DMS79 treated with DMSO at 0.1 percent for 48 hours (cell line): ENCODE data around the gene HAUS7.
A peak's percentile ranks its signal among the peaks of the same experiment; 100 is the strongest.

Experiments used
- DNase-seq: peaks from one replicate; lab custom pipeline; 2025; lab: John Stamatoyannopoulos, UW

HAUS7 gene

GRCh38 chrX:153499341-153499740, 29.0 kb upstream of the HAUS7 start:
- no peak for DNase-seq

- no peak for DNase-seq
These were observed 28.1 kb upstream of the HAUS7 start for GRCh38 chrX:153498453-153498852.

- no peak for DNase-seq
These were observed 26.2 kb upstream of the HAUS7 start for GRCh38 chrX:153496590-153496959.

GRCh38 chrX:153495903-153496589, 25.7 kb upstream of the HAUS7 start:
- no peak for DNase-seq

GRCh38 chrX:153495362-153495751, 25.0 kb upstream of the HAUS7 start:
- no peak for DNase-seq

- peak; percentile 14 for DNase-seq
These were observed 24.4 kb upstream of the HAUS7 start, which contains the start of gene BGN for GRCh38 chrX:153494541-153495361. Gene BGN (plus strand): TSS chrX:153494980. CDS start chrX:153504632, 9,652 bp downstream.

- DNase-seq: no peak
These were observed 23.7 kb upstream of the HAUS7 start for GRCh38 chrX:153494061-153494460.

- no peak for DNase-seq
These were observed 22.7 kb upstream of the HAUS7 start for GRCh38 chrX:153493085-153493484.

- no peak for DNase-seq
These were observed 22.2 kb upstream of the HAUS7 start for GRCh38 chrX:153492543-153492942.

- no peak for DNase-seq
These were observed 21.5 kb upstream of the HAUS7 start for GRCh38 chrX:153491918-153492317.

GRCh38 chrX:153491351-153491914, 21.1 kb upstream of the HAUS7 start:
- no peak for DNase-seq

- no peak for DNase-seq
These were observed 20.0 kb upstream of the HAUS7 start for GRCh38 chrX:153490217-153490930.

- no peak for DNase-seq
These were observed 18.0 kb upstream of the HAUS7 start for GRCh38 chrX:153488231-153488914.

GRCh38 chrX:153487590-153488071, 17.3 kb upstream of the HAUS7 start:
- no peak for DNase-seq

GRCh38 chrX:153486171-153486570, 15.8 kb upstream of the HAUS7 start:
- DNase-seq: no peak

- DNase-seq: no peak
These were observed 15.2 kb upstream of the HAUS7 start for GRCh38 chrX:153485396-153486080.

GRCh38 chrX:153482376-153483015, 12.1 kb upstream of the HAUS7 start:
- no peak for DNase-seq

- DNase-seq: no peak
These were observed 10.7 kb upstream of the HAUS7 start for GRCh38 chrX:153481043-153481442.

GRCh38 chrX:153478746-153479145, 8.4 kb upstream of the HAUS7 start:
- DNase-seq: no peak

- no peak for DNase-seq
These were observed 7.5 kb upstream of the HAUS7 start for GRCh38 chrX:153477901-153478300.
